Thoracic aorta (tissue), 2 donors: Measurements from ENCODE around the gene PPARG. TPM values are rescaled to one million over a fixed set of nuclear protein-coding genes. Genes with fewer than 3 reads are reported as not detected.
"Not testable (repeated sequence)": the region's sequence is repeated elsewhere in the genome, so short reads cannot be mapped to it uniquely, and the experiment has no call there.

Source experiments
- ATAC-seq: fragments of 150-250 bp; one replicate; pipeline ENCODE4 v1.8.0; 2017; ENCODE audit warnings: low read depth; ENCODE audit not compliant: insufficient number of reproducible peaks, low FRiP score
- DNase-seq: peaks from one replicate; pipeline ENCODE4 v3.0.0-alpha.2; 2020; ENCODE audit warnings: low spot score
- H3K27ac ChIP-seq, 2 donors: fragments of 200-600 bp; sonication (generic); 1 replicate in 1 of 2; 2 replicates in 1 of 2; pipeline ENCODE4 v1.5.1; 2016; ENCODE audit warnings: mild to moderate bottlenecking in 2 of 2, moderate library complexity in 2 of 2
- H3K27me3 ChIP-seq: fragments of 200-600 bp; sonication (generic); replicated peaks from 2 replicates; pipeline ENCODE4 v1.6.0; 2016; ENCODE audit warnings: mild to moderate bottlenecking; ENCODE audit not compliant: insufficient read depth
- H3K36me3 ChIP-seq: fragments of 200-600 bp; sonication (generic); one replicate; pipeline ENCODE4 v1.5.1; 2016
- H3K4me1 ChIP-seq, 2 donors: fragments of 200-600 bp; sonication (generic); 1 replicate in 1 of 2; 2 replicates in 1 of 2; pipeline versions ENCODE4 v1.5.1 to v1.6.0; 2016; ENCODE audit warnings: low read depth in 2 of 2, mild to moderate bottlenecking in 1 of 2; ENCODE audit not compliant: control insufficient read depth in 1 of 2
- H3K4me3 ChIP-seq: fragments of 200-600 bp; sonication (generic); 2 replicates; pipeline ENCODE4 v1.5.1; 2016; ENCODE audit warnings: mild to moderate bottlenecking
- H3K9me3 ChIP-seq: fragments of 200-600 bp; sonication (generic); 2 replicates; pipeline ENCODE4 v1.5.1; 2016
- CTCF ChIP-seq: fragments of 200-600 bp; sonication (generic); IDR thresholded peaks from one replicate; pipeline ENCODE4 v1.5.1; 2019; ENCODE audit warnings: antibody characterized with exemption
- total RNA-seq, 2 donors: library from RNA; depleted of rRNA; stranded (reverse); fragments of >200 nt; gene quantifications; one replicate each; pipeline versions ENCODE4 v1.1.0 to v1.2.3, GENCODE V29; 2016

PPARG gene
- total RNA-seq, 2 donors from 2014 or later: 8.5 to 13.1 TPM

- TF ChIP-seq CTCF: no peak
Measured at GRCh38 chr3:12383218-12383617, 94.3 kb downstream of the PPARG start.

GRCh38 chr3:12384451-12385233 is 95.8 kb downstream of the PPARG start:
- Histone ChIP-seq H3K9me3 (no peaks in the 10 kb centered on the region), H3K27ac (no peak overlapping the region), H3K4me1 (no peaks in the 10 kb centered on the region), H3K4me3 (no peak overlapping the region), H3K36me3 (no peaks in the 10 kb centered on the region), H3K27me3 (no peaks in the 10 kb centered on the region)
- no peak for DNase-seq
- no peak for ATAC-seq
- TF ChIP-seq CTCF: no peak

More at GRCh38 chr3:12383218-12383617, 94.3 kb downstream of the PPARG start:
- Histone ChIP-seq H3K27me3 (no peaks in the 10 kb centered on the region), H3K36me3 (no peaks in the 10 kb centered on the region), H3K4me3 (no peak overlapping the region), H3K4me1 (no peaks in the 10 kb centered on the region), H3K9me3 (no peaks in the 10 kb centered on the region), H3K27ac (no peak overlapping the region)
- DNase-seq (no peak), ATAC-seq (no peak)

DNA sequence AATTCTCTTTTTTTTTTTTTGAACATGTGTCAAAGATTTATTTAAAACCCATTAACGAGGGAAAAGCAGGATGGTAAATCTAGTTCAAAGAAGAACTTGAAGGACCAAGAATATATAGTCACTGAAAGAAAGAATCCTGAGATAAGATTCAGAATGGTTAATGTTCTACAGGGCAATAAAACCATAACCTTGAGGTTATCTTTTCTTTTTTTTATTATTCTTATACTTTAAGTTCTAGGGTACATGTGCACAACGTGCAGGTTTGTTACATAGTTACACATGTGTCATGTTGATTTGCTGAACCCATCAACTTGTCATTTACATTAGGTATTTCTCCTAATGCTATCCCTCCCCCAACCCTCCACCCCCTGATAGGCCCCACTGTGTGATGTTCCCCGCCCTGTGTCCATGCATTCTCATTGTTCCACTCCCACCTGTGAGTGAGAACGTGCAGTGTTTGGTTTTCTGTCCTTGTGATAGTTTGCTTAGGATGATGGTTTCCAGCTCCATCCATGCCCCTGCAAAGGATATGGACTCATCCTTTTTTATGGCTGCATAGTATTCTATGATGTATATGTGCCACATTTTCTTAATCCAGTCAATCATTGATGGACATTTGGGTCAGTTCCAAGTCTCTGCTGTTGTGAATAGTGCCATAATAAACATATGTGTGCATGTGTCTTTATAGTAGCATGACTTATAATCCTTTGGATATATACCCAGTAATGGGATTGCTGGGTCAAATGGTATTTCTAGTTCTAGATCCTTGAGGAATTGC is 97.8 kb downstream of the PPARG start:
- not testable (repeated sequence) for H3K27me3 ChIP-seq, H3K4me3 ChIP-seq, DNase-seq, H3K9me3 ChIP-seq, H3K36me3 ChIP-seq, H3K4me1 ChIP-seq, H3K27ac ChIP-seq, ATAC-seq

DNA sequence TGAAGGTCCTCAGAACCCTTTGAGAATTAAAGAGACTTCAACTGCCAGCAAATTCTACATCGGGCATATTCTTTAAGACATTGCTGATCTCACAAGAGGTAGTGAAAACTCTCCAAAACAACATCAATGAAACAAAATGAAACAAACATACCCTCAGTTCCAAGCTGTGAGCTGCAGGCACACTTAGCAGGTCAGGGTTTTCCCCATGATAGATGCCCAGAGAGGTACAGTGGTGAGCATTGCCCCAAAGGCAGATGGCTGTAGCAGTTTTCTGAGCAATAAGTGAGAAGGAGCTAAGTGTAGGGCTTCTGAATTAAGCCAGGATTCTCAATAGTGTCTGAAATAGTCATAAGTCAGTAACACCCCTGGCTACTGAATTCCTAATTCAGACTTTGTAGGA is 99.3 kb downstream of the PPARG start:
- ATAC-seq (no peak), DNase-seq (no peak)
- TF ChIP-seq CTCF: no peak
- H3K27ac ChIP-seq: no peak overlapping the region
- H3K9me3 ChIP-seq: no peaks in the 10 kb centered on the region
- H3K4me1 ChIP-seq: no peaks in the 10 kb centered on the region
- no peaks in the 10 kb centered on the region for H3K27me3 ChIP-seq
- H3K36me3 ChIP-seq: no peaks in the 10 kb centered on the region
- no peak overlapping the region for H3K4me3 ChIP-seq

GRCh38 chr3:12392101-12392878 is 103.4 kb downstream of the PPARG start:
- H3K4me1 ChIP-seq: no peaks in the 10 kb centered on the region
- H3K9me3 ChIP-seq: no peaks in the 10 kb centered on the region
- no peak for ATAC-seq
- TF ChIP-seq CTCF: no peak
- DNase-seq: no peak
- no peak overlapping the region for H3K27ac ChIP-seq
- H3K27me3 ChIP-seq: no peaks in the 10 kb centered on the region
- H3K4me3 ChIP-seq: no peak overlapping the region
- H3K36me3 ChIP-seq: no peaks in the 10 kb centered on the region
